ENCODE results near the gene SLC11A2. TPM values are rescaled to one million over a fixed set of nuclear protein-coding genes. Genes with fewer than 3 reads are reported as not detected.
A peak's percentile ranks its signal among the peaks of the same experiment; 100 is the strongest.

Gene SLC11A2
- total and polyA plus RNA-seq, 2 donors (not counting 1 experiment from before 2014, with no cell fraction given), result 19.7 to 42.0 TPM

DNA sequence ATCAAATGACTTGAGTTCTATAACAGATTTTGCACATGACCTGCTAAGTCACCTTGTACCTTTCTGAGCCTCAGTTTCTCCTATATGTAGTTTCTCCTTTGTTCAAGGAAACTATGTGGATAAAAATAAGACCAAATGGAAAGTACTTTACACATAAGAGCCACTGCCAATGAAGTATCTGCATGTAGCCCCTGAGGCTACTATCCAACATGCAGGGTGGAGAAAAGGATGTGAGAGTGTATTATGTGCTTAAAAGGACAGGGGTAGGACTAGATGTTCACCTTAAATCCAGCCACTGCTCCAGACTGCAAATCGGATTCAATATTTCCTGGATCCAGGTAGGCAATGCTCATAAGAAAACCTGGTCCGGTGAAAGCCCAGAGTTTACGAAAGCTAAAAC, 21.2 kb downstream of the SLC11A2 start:
- H2AFZ ChIP-seq (ENCODE audit: insufficient read depth, low read depth, low read length, poor library complexity, severe bottlenecking), result no peak overlapping the region
- H3K4me3 Mint-ChIP-seq, result no peak overlapping the region
- no peaks in the 10 kb centered on the region for H3K27me3 Mint-ChIP-seq
- POLR2A ChIA-PET, result no interaction called here
- intact Hi-C loops (cut with micrococcal nuclease), result no loop called here
- DNase-seq, result no peak
- H3K4me1 ChIP-seq (ENCODE audit: control insufficient read depth in 2 of 2, insufficient read depth in 2 of 2, low read length in 2 of 2), result peaks cover 13 to 14% of the 10 kb centered on the region in 2 donors
- no peaks in the 10 kb centered on the region for H3K27me3 ChIP-seq (replicated peaks in 1 of 4; ENCODE audit: control extremely low read depth in 1 of 4, control insufficient read depth in 3 of 4, insufficient read depth in 4 of 4, low read length in 3 of 4)
- peaks cover 12% of the 10 kb centered on the region for H3K79me2 ChIP-seq (ENCODE audit: control insufficient read depth, insufficient read depth, low read length)
- no peak overlapping the region for H3K9ac ChIP-seq (ENCODE audit: low read length)
- WGBS (ENCODE audit: insufficient coverage), result no CpG with 5 or more reads among the region's 3 CpGs
- CTCF ChIA-PET, result interaction anchor here (0.6 kb wide), 1 partner anchor 39 kb away, joined by 6 read pairs; no protein-coding TSS in a partner anchor
- H3K4me3 ChIP-seq (ENCODE audit: control extremely low read depth in 1 of 5, extremely low read depth in 1 of 5, insufficient read depth in 1 of 5, low read depth in 2 of 5, low read length in 4 of 5), result no peak overlapping the region
- no peak for TF ChIP-seq CTCF (IDR thresholded peaks at IDR 0.05)
- TF ChIP-seq EZH2 (IDR thresholded peaks at IDR 0.05; ENCODE audit: borderline replicate concordance, insufficient read depth, low read depth, low read length, poor library complexity, severe bottlenecking), result no peak
- peaks cover 0 to 1% (median 0%) of the 10 kb centered on the region in 3 donors for H3K9me3 ChIP-seq (ENCODE audit: control extremely low read depth in 1 of 3, control insufficient read depth in 2 of 3, insufficient read depth in 1 of 3, low read length in 2 of 3)
- peaks cover 13% of the 10 kb centered on the region for H3K4me1 Mint-ChIP-seq
- no peak overlapping the region for H3K27ac ChIP-seq (ENCODE audit: low read length in 2 of 2)
- peaks cover 4 to 28% of the 10 kb centered on the region in 2 experiments for H3K36me3 ChIP-seq (replicated peaks in 1 of 2; ENCODE audit: control extremely low read depth in 1 of 2, control insufficient read depth in 1 of 2, extremely low read depth in 1 of 2, insufficient read depth in 2 of 2, low read length in 1 of 2)
- peak overlapping the region; percentile 26 for H3K27ac Mint-ChIP-seq
- no peaks in the 10 kb centered on the region for H4K20me1 ChIP-seq (ENCODE audit: control insufficient read depth, insufficient read depth, low read length, poor library complexity, severe bottlenecking)
- H3K9me3 Mint-ChIP-seq (ENCODE audit: insufficient read depth), result no peaks in the 10 kb centered on the region
- no peak overlapping the region for H3K4me2 ChIP-seq (replicated peaks; ENCODE audit: low read depth, low read length, poor library complexity, severe bottlenecking)
- no peak for ATAC-seq (ENCODE audit: low read depth)

DNA sequence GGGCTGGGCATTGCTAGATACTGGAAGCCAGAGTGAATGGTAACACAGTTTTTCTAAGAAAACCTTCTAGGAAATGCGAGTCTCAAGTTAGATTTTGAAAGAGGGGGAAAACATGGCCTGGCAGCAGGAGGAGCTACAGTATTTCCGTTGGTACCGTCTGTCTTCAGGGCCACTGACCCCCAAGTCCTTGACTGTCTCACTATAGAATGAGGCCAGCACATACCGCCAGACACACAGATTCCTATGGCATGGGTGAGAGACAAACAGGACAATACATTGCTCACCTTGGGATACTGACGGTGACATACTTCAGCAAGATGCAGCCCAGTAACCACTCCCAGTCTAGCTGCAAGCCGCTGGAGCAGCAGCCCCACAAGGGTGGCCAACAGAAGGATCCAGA, 21.7 kb downstream of the SLC11A2 start:
- Histone ChIP-seq H3K79me2 (ENCODE audit: control insufficient read depth, insufficient read depth, low read length) (peaks cover 10% of the 10 kb centered on the region), H3K27ac (ENCODE audit: low read length in 2 of 2) (no peak overlapping the region), H3K27me3 (replicated peaks in 1 of 4; ENCODE audit: control extremely low read depth in 1 of 4, control insufficient read depth in 3 of 4, insufficient read depth in 4 of 4, low read length in 3 of 4) (no peaks in the 10 kb centered on the region), H4K20me1 (ENCODE audit: control insufficient read depth, insufficient read depth, low read length, poor library complexity, severe bottlenecking) (no peaks in the 10 kb centered on the region), H3K9me3 (ENCODE audit: control extremely low read depth in 1 of 3, control insufficient read depth in 2 of 3, insufficient read depth in 1 of 3, low read length in 2 of 3) (peaks cover 0 to 1% (median 0%) of the 10 kb centered on the region in 3 donors), H3K9ac (ENCODE audit: low read length) (no peak overlapping the region), H2AFZ (ENCODE audit: insufficient read depth, low read depth, low read length, poor library complexity, severe bottlenecking) (no peak overlapping the region), H3K4me2 (replicated peaks; ENCODE audit: low read depth, low read length, poor library complexity, severe bottlenecking) (no peak overlapping the region), H3K4me3 (ENCODE audit: control extremely low read depth in 1 of 5, extremely low read depth in 1 of 5, insufficient read depth in 1 of 5, low read depth in 2 of 5, low read length in 4 of 5) (no peak overlapping the region), H3K36me3 (replicated peaks in 1 of 2; ENCODE audit: control extremely low read depth in 1 of 2, control insufficient read depth in 1 of 2, extremely low read depth in 1 of 2, insufficient read depth in 2 of 2, low read length in 1 of 2) (peaks cover 5 to 30% of the 10 kb centered on the region in 2 experiments), H3K4me1 (ENCODE audit: control insufficient read depth in 2 of 2, insufficient read depth in 2 of 2, low read length in 2 of 2) (peaks cover 12 to 13% of the 10 kb centered on the region in 2 donors)
- ChIA-PET POLR2A (no interaction called here), CTCF (interaction anchor here (0.6 kb wide), 1 partner anchor 39 kb away, joined by 6 read pairs; no protein-coding TSS in a partner anchor)
- TF ChIP-seq EZH2 (IDR thresholded peaks at IDR 0.05; ENCODE audit: borderline replicate concordance, insufficient read depth, low read depth, low read length, poor library complexity, severe bottlenecking) (no peak), CTCF (IDR thresholded peaks at IDR 0.05) (no peak)
- no peak for ATAC-seq (ENCODE audit: low read depth)
- Mint-ChIP-seq H3K4me1 (peaks cover 11% of the 10 kb centered on the region), H3K27ac (no peak overlapping the region), H3K9me3 (ENCODE audit: insufficient read depth) (no peaks in the 10 kb centered on the region), H3K4me3 (no peak overlapping the region), H3K27me3 (no peaks in the 10 kb centered on the region)
- WGBS (ENCODE audit: insufficient coverage), result 91% methylated on average over 5 of the region's 6 CpGs
- intact Hi-C loops (cut with micrococcal nuclease), result no loop called here
- DNase-seq, result no peak
